NCI-H748 (cell line): ENCODE data around the gene CFAP69.
A peak's percentile ranks its signal among the peaks of the same experiment; 100 is the strongest.
"Not testable (repeated sequence)": the region's sequence is repeated elsewhere in the genome, so short reads cannot be mapped to it uniquely, and the experiment has no call there.

Experiments
- DNase-seq: peaks from one replicate; lab custom pipeline; 2025; ENCODE audit not compliant: unreplicated experiment; lab: John Stamatoyannopoulos, UW

Gene CFAP69

GRCh38 chr7:90334926-90335325, 90.0 kb downstream of the CFAP69 start:
- DNase-seq, result not testable (repeated sequence)

- DNase-seq, result no peak
Observed at GRCh38 chr7:90337106-90337505, 92.1 kb downstream of the CFAP69 start.

- no peak for DNase-seq
Observed at GRCh38 chr7:90345016-90345415, 100.0 kb downstream of the CFAP69 start.

- DNase-seq, result peak; percentile 38
Observed at GRCh38 chr7:90345595-90346335, 100.8 kb downstream of the CFAP69 start.

GRCh38 chr7:90346336-90347125, 101.6 kb downstream of the CFAP69 start, which contains the start of gene GTPBP10:
TSS of gene GTPBP10 (plus strand) at chr7:90346716. CDS start at chr7:90346742, 26 bp downstream.
- DNase-seq, result peak; percentile 96

- DNase-seq, result no peak
Observed at GRCh38 chr7:90347759-90348158, 102.8 kb downstream of the CFAP69 start.

- DNase-seq, result no peak
Observed at GRCh38 chr7:90349305-90349704, 104.3 kb downstream of the CFAP69 start.

GRCh38 chr7:90350032-90350431, 105.1 kb downstream of the CFAP69 start:
- DNase-seq, result not testable (repeated sequence)

- DNase-seq, result no peak
Observed at GRCh38 chr7:90351987-90352386, 107.0 kb downstream of the CFAP69 start.
